PC-9 (cell line): ENCODE data around the gene RSBN1L.

Experiments used
- EZH2 ChIP-seq: fragments of 200-600 bp; sonication (generic); IDR thresholded peaks from 2 replicates; pipeline ENCODE4 v1.8.0; 2017; ENCODE audit warnings: antibody characterized with exemption, low read depth
- TF ChIP-seq, protein P1 (sequence below): fragments of 200-600 bp; sonication (generic); conservative IDR thresholded peaks from 2 replicates; pipeline ENCODE4 v1.6.1; 2017; ENCODE audit warnings: mixed run types, antibody characterized with exemption, mild to moderate bottlenecking, moderate library complexity

DNA sequence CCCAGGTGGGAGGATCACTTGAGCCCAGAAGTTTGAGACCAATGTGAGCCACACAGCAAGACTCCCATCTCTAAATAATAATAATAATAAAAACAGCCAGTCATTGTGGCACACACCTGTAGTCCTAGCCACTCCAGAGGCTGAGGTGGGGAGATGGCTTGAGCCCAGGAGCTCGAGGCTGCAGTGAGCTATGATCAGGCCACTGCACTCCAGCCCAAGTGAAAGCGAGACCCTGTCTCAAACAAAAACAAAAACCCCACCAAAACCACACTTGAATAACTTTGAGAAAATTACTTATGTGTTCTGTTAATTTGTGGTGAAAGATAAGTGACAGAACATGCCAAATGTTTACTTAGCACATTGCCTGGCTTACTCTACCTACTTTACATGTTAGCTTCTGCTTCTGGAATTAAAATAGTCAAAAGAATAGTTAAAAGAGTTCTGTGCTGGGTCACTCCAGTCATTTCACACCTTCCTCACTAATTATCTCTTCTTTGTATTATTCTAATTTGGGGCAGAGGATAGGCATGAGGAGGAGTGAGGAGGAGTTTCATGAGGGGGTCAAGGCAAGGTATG is 92.2 kb downstream of the RSBN1L start:
- TF ChIP-seq, protein P1, sequence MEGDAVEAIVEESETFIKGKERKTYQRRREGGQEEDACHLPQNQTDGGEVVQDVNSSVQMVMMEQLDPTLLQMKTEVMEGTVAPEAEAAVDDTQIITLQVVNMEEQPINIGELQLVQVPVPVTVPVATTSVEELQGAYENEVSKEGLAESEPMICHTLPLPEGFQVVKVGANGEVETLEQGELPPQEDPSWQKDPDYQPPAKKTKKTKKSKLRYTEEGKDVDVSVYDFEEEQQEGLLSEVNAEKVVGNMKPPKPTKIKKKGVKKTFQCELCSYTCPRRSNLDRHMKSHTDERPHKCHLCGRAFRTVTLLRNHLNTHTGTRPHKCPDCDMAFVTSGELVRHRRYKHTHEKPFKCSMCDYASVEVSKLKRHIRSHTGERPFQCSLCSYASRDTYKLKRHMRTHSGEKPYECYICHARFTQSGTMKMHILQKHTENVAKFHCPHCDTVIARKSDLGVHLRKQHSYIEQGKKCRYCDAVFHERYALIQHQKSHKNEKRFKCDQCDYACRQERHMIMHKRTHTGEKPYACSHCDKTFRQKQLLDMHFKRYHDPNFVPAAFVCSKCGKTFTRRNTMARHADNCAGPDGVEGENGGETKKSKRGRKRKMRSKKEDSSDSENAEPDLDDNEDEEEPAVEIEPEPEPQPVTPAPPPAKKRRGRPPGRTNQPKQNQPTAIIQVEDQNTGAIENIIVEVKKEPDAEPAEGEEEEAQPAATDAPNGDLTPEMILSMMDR: no peak
- TF ChIP-seq EZH2: no peak
